OCI-M2 (cell line): ENCODE data around the gene GAPVD1.
A peak's percentile ranks its signal among the peaks of the same experiment; 100 is the strongest.
"Not testable (repeated sequence)": the region's sequence is repeated elsewhere in the genome, so short reads cannot be mapped to it uniquely, and the experiment has no call there.

ENCODE experiments used
- DNase-seq: peaks from one replicate; lab custom pipeline; 2025; ENCODE audit not compliant: unreplicated experiment; lab: John Stamatoyannopoulos, UW

The GAPVD1 gene

GRCh38 chr9:125243792-125244260 is 17.8 kb upstream of the GAPVD1 start:
- no peak for DNase-seq

DNA sequence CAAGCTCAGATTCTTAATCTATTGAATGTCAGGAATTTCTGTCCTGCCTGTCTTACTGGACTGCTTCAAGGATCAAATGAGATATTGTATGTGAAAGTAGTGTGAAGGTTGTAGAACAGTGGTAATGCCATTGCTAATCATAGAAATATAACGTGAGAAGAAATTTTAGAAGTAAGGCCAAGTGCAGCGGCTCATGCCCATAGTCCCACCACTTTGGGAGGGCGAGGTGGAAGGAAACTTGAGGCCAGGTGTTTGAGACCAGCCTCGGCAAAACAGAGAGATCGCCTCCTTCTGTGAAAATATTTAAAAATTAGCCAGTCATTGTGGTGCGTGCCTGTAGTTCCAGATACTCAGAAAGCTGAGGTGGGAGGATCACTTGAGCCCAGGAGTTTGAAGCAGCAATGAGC is 15.4 kb upstream of the GAPVD1 start:
- DNase-seq, result no peak

- no peak for DNase-seq
These were observed 7.4 kb upstream of the GAPVD1 start for GRCh38 chr9:125254231-125254630.

GRCh38 chr9:125255781-125256391 is 5.7 kb upstream of the GAPVD1 start:
- DNase-seq, result no peak

DNA sequence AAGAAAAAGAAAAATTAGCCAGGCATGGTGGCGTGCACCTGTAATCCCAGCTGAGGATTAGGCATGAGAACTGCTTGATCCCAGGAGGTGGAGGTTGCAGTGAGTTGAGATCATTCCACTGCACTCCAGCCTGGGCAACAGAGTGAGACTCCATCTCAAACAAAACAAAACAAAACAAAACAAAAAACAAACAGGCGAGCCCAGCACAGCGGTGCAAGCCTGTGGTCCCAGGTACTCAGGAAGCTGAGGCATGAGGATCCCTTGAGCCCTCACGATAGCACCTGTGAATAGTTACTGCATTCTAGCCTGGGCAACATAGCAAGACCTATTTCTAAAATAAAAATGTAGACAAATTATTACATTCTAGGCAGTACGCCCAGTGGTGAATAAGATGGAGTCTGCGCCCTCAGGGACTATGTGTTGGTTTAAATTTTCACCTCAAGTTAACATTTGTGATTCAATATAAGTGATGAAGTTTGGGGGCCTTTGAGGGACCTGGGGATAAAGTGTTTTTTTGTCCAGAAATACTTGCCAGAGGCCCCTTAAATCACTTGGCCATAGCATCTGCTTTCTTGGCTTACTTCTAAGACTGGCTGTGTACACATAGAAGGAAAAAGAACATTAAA is 3.4 kb upstream of the GAPVD1 start:
- no peak for DNase-seq

- no peak for DNase-seq
These were observed 2.6 kb upstream of the GAPVD1 start for GRCh38 chr9:125258832-125259534.

GRCh38 chr9:125260561-125260960 is 1.1 kb upstream of the GAPVD1 start:
- DNase-seq, result no peak

- DNase-seq, result no peak
These were observed 817 bp downstream of the GAPVD1 start for GRCh38 chr9:125262294-125262991.

GRCh38 chr9:125264068-125264467 is 2.4 kb downstream of the GAPVD1 start:
- not testable (repeated sequence) for DNase-seq

- no peak for DNase-seq
These were observed 6.9 kb downstream of the GAPVD1 start for GRCh38 chr9:125268394-125269013.

- no peak for DNase-seq
These were observed 7.4 kb downstream of the GAPVD1 start for GRCh38 chr9:125269014-125269397.

GRCh38 chr9:125271081-125271480 is 9.5 kb downstream of the GAPVD1 start:
- DNase-seq, result no peak

- no peak for DNase-seq
These were observed 11.1 kb downstream of the GAPVD1 start for GRCh38 chr9:125272697-125273096.

DNA sequence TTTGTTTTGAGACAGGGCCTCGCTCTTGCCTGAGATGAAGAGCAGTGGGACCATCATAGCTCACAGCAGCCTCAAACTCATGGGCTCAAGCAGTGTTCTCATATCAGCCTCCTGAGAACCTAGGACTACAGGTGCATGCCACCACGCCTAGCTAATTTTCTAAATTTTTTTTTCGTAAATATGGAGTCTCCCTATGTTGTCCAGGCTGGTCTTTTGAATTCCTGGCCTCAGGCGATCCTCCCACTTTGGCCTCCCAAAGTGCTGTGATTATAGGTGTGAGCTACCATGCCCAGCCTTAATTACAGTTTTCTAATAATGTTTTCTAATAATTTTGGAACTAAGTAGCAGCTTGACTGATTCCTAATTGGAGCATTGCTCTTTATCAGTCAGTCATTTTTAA is 15.1 kb downstream of the GAPVD1 start:
- DNase-seq, result no peak

DNA sequence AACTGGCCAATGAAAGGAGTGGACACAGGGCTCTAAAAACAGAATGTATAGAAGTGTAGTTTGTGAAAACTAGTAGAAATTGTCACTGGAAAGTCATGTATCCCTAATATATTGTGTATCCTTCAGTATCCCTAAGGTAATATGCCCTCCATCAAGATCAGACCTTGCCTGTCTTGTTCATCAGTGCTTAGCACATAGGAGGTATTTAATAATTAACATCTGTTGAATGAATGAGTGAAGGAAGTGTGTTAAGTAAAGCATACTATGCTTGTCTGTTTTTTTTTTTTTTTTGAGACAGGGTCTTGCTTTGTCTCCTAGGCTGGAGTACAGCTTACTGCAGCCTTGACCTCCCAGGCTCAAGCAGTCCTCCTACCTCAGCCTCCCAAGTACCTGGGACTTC is 15.8 kb downstream of the GAPVD1 start:
- no peak for DNase-seq

DNA sequence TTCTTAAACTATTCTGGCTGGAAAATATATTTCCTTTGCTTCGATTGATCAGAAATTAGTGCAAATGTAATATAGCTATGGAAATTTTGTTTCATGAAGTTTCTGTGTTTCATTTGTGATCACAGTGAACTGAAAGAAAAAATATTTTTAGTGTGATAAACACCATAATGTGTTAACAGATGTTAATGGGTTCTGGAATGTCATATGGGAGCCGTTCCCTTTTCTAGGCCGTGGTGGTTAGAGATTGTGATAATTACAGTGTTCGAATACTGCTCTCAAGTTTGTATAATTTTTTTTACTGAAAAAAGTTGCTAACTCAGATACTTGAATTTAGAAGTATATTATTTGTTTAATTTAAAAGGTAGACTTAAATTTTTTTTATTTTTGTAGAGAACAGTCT is 19.3 kb downstream of the GAPVD1 start:
- DNase-seq, result no peak

GRCh38 chr9:125284855-125285254 is 23.2 kb downstream of the GAPVD1 start:
- DNase-seq, result peak; percentile 69

- not testable (repeated sequence) for DNase-seq
These were observed 25.4 kb downstream of the GAPVD1 start for GRCh38 chr9:125286935-125287433.

- DNase-seq, result no peak
These were observed 31.5 kb downstream of the GAPVD1 start for GRCh38 chr9:125293134-125293533.

DNA sequence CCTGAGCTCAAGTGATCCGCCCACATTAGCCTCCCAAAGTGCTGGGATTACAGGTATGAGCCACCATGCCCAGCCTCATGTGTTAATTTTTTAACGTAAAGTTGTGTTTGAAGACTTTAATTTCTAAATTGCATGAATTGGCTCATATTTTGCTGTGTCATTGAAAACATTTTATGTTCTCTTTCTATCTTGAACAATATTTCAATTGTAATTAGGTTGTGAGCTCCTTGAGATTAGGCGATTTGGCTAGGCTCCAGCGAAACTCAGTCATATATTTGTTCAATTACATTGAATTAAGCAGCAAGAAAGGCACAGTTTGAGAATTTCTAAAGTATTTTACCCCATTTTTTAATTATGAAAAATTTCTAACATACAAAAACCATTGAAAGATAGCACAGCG is 34.0 kb downstream of the GAPVD1 start:
- no peak for DNase-seq

DNA sequence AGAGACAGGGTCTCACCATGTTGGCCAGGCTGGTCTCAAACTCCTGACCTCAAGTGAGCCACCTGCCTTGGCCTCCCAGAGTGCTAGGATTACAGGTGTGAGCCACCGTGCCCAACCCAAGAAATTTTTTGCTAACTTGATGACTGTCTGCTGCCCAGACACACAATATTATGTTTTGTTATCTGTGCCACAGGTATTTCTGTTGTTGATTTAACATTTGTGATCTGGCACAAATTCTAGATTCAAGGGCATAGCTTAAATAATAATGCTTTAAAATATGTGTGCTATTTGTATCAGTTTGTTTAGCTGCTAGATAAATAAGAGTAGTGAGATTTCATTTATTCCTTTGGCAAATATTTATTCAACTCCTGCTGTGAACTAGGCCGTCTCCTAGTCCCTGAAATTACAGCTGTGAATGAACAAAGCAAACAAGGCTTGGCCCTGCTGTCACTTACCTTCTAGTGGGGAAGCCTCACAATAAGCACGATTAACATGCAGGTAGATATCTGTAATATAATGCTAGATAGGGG is 35.3 kb downstream of the GAPVD1 start:
- no peak for DNase-seq
